Thoracic aorta (tissue), 2 donors: Measurements from ENCODE around the gene FAM227B. TPM values are rescaled to one million over a fixed set of nuclear protein-coding genes. Genes with fewer than 3 reads are reported as not detected.

Experiments used
- ATAC-seq: fragments of 150-250 bp; one replicate; pipeline ENCODE4 v1.8.0; 2017; ENCODE audit warnings: low read depth; ENCODE audit not compliant: insufficient number of reproducible peaks, low FRiP score
- DNase-seq: peaks from one replicate; pipeline ENCODE4 v3.0.0-alpha.2; 2020; ENCODE audit warnings: low spot score
- H3K27ac ChIP-seq, 2 donors: fragments of 200-600 bp; sonication (generic); 1 replicate in 1 of 2; 2 replicates in 1 of 2; pipeline ENCODE4 v1.5.1; 2016; ENCODE audit warnings: mild to moderate bottlenecking in 2 of 2, moderate library complexity in 2 of 2
- H3K27me3 ChIP-seq: fragments of 200-600 bp; sonication (generic); replicated peaks from 2 replicates; pipeline ENCODE4 v1.6.0; 2016; ENCODE audit warnings: mild to moderate bottlenecking; ENCODE audit not compliant: insufficient read depth
- H3K36me3 ChIP-seq: fragments of 200-600 bp; sonication (generic); one replicate; pipeline ENCODE4 v1.5.1; 2016
- H3K4me1 ChIP-seq, 2 donors: fragments of 200-600 bp; sonication (generic); 1 replicate in 1 of 2; 2 replicates in 1 of 2; pipeline versions ENCODE4 v1.5.1 to v1.6.0; 2016; ENCODE audit warnings: low read depth in 2 of 2, mild to moderate bottlenecking in 1 of 2; ENCODE audit not compliant: control insufficient read depth in 1 of 2
- H3K4me3 ChIP-seq: fragments of 200-600 bp; sonication (generic); 2 replicates; pipeline ENCODE4 v1.5.1; 2016; ENCODE audit warnings: mild to moderate bottlenecking
- H3K9me3 ChIP-seq: fragments of 200-600 bp; sonication (generic); 2 replicates; pipeline ENCODE4 v1.5.1; 2016
- CTCF ChIP-seq: fragments of 200-600 bp; sonication (generic); IDR thresholded peaks from one replicate; pipeline ENCODE4 v1.5.1; 2019; ENCODE audit warnings: antibody characterized with exemption
- total RNA-seq, 2 donors: library from RNA; depleted of rRNA; stranded (reverse); fragments of >200 nt; gene quantifications; one replicate each; pipeline versions ENCODE4 v1.1.0 to v1.2.3, GENCODE V29; 2016

Gene FAM227B
- total RNA-seq, 2 donors from 2014 or later = 3.2 to 15.2 TPM

GRCh38 chr15:49383266-49383665 is 237.4 kb downstream of the FAM227B start:
- H3K27me3 ChIP-seq = no peaks in the 10 kb centered on the region
- no peak overlapping the region for H3K4me3 ChIP-seq
- DNase-seq (no peak), ATAC-seq (no peak)
- no peaks in the 10 kb centered on the region for H3K9me3 ChIP-seq
- H3K4me1 ChIP-seq = no peaks in the 10 kb centered on the region
- H3K36me3 ChIP-seq = peaks cover 5% of the 10 kb centered on the region
- no peak for TF ChIP-seq CTCF
- H3K27ac ChIP-seq = no peak overlapping the region

- Histone ChIP-seq H3K4me3 (no peak overlapping the region), H3K9me3 (no peaks in the 10 kb centered on the region), H3K4me1 (no peaks in the 10 kb centered on the region), H3K36me3 (peaks cover 5% of the 10 kb centered on the region), H3K27me3 (no peaks in the 10 kb centered on the region), H3K27ac (no peak overlapping the region)
- ATAC-seq (no peak), DNase-seq (no peak)
- TF ChIP-seq CTCF = no peak
Measured at GRCh38 chr15:49382394-49382793, 238.2 kb downstream of the FAM227B start.

GRCh38 chr15:49380912-49381311 is 239.7 kb downstream of the FAM227B start:
- Histone ChIP-seq H3K4me1 (no peaks in the 10 kb centered on the region), H3K36me3 (peaks cover 5% of the 10 kb centered on the region), H3K9me3 (no peaks in the 10 kb centered on the region), H3K27ac (no peak overlapping the region), H3K27me3 (no peaks in the 10 kb centered on the region), H3K4me3 (no peak overlapping the region)
- TF ChIP-seq CTCF = no peak
- ATAC-seq (no peak), DNase-seq (no peak)

GRCh38 chr15:49379996-49380395 is 240.6 kb downstream of the FAM227B start:
- TF ChIP-seq CTCF = no peak
- Histone ChIP-seq H3K4me3 (no peak overlapping the region), H3K27ac (no peak overlapping the region), H3K4me1 (no peaks in the 10 kb centered on the region), H3K27me3 (no peaks in the 10 kb centered on the region), H3K9me3 (no peaks in the 10 kb centered on the region), H3K36me3 (peaks cover 2% of the 10 kb centered on the region)
- no peak for DNase-seq
- no peak for ATAC-seq

- H3K9me3 ChIP-seq = no peaks in the 10 kb centered on the region
- no peak for TF ChIP-seq CTCF
- no peaks in the 10 kb centered on the region for H3K4me1 ChIP-seq
- no peaks in the 10 kb centered on the region for H3K36me3 ChIP-seq
- H3K4me3 ChIP-seq = no peak overlapping the region
- no peak overlapping the region for H3K27ac ChIP-seq
- DNase-seq (no peak), ATAC-seq (no peak)
- no peaks in the 10 kb centered on the region for H3K27me3 ChIP-seq
Measured at GRCh38 chr15:49372366-49372765, 248.3 kb downstream of the FAM227B start.
